ENCODE data around the gene DCHS2. TPM values are rescaled to one million over a fixed set of nuclear protein-coding genes. Genes with fewer than 3 reads are reported as not detected.

DCHS2 gene
- total RNA-seq, 1 donor from 2014 or later: 0.32 TPM

DNA sequence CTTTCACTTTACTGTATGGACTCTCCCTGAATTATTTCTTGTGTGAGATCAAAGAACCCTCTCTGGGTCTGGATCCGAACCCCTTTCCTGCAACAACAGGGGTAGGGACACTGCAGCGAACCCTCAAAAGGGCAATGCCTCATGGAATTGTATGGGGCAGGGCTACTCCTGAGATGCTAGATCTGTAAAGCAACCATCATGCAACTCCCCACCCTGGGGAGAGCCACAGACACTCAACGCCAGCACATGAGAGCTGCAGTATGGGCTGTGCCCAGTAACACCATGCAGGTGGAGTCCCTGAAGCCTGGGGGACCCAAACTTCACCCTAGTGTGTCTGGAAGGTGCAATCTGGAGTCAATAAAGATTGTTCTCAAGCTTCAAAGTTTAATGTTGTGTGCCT lies 304.7 kb downstream of the DCHS2 start:
- Histone ChIP-seq H3K9me3 (no peaks in the 10 kb centered on the region), H3K27me3 (no peaks in the 10 kb centered on the region), H3K27ac (no peak overlapping the region), H3K4me1 (no peaks in the 10 kb centered on the region), H3K4me3 (no peak overlapping the region), H3K36me3 (no peaks in the 10 kb centered on the region)
- intact Hi-C loops (cut with DNase I): no loop called here
- no peak for DNase-seq
- TF ChIP-seq, protein P1, sequence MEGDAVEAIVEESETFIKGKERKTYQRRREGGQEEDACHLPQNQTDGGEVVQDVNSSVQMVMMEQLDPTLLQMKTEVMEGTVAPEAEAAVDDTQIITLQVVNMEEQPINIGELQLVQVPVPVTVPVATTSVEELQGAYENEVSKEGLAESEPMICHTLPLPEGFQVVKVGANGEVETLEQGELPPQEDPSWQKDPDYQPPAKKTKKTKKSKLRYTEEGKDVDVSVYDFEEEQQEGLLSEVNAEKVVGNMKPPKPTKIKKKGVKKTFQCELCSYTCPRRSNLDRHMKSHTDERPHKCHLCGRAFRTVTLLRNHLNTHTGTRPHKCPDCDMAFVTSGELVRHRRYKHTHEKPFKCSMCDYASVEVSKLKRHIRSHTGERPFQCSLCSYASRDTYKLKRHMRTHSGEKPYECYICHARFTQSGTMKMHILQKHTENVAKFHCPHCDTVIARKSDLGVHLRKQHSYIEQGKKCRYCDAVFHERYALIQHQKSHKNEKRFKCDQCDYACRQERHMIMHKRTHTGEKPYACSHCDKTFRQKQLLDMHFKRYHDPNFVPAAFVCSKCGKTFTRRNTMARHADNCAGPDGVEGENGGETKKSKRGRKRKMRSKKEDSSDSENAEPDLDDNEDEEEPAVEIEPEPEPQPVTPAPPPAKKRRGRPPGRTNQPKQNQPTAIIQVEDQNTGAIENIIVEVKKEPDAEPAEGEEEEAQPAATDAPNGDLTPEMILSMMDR (IDR thresholded peaks at IDR 0.05): no peak
- no peak for ATAC-seq

DNA sequence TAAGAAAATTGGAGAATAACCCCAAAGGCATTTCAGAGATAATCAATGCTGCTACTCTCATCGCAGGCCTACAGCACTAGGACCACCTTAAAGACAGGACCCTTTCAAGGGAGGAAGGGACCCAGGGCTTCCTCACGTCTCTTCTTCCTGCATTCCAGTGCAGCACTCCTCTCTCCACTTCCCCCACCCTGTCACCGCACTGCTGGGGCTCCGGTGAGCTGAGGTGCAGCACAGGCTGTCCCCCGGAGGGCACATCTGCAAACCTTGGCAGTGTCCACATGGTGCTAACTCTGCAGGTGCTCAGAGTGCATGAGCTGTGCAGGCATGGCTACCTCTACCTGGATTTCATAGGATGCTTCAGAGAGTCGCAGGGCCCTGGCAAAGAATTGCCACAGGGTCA lies 305.6 kb downstream of the DCHS2 start:
- H3K27ac ChIP-seq: no peak overlapping the region
- no peaks in the 10 kb centered on the region for H3K27me3 ChIP-seq
- TF ChIP-seq, protein P1 (IDR thresholded peaks at IDR 0.05): no peak
- DNase-seq (no peak), ATAC-seq (no peak)
- intact Hi-C loops (cut with DNase I): no loop called here
- H3K9me3 ChIP-seq: no peaks in the 10 kb centered on the region
- H3K4me1 ChIP-seq: no peaks in the 10 kb centered on the region
- no peak overlapping the region for H3K4me3 ChIP-seq
- no peaks in the 10 kb centered on the region for H3K36me3 ChIP-seq

DNA sequence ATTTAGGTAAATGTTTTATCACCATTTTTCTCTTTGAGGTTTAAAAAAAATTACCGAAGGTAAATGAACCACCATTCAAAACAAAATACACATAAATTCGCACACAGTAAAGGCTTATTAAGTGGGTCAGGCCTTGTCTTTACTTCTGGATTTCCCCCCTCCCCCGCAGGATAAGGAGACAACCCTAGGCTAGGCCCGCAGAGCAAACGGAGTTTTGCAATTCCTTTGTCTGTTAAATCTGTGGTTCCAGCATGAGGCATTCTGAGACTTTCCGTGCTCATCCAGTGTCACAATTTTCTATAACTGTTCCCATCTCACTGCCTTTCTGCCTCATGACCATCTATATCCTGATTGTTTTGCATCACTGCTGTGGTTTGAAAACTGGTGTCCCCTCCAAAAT lies 307.4 kb downstream of the DCHS2 start:
- Histone ChIP-seq H3K9me3 (no peaks in the 10 kb centered on the region), H3K36me3 (no peaks in the 10 kb centered on the region), H3K4me1 (no peaks in the 10 kb centered on the region), H3K27me3 (no peaks in the 10 kb centered on the region), H3K4me3 (no peak overlapping the region), H3K27ac (no peak overlapping the region)
- intact Hi-C loops (cut with DNase I): no loop called here
- no peak for ATAC-seq
- TF ChIP-seq, protein P1 (IDR thresholded peaks at IDR 0.05): no peak
- DNase-seq: no peak

DNA sequence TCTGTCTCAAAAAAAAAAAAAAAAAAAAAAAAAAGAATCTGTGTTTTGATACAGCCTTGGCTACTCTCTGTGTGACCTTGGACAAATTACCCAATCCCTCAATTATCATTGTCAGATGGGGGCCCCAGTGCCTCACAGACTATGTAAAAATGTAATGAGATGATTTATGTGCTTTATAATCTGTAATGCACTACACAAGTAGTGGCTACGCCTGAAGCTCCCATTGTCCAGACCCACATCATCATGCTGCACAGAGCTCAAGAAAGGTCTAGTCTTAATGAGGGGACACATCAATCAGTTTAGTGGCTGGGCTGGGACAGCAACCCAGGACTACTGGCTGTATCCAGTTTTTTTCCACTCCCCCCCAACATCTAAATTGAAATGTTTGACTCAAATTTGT lies 308.3 kb downstream of the DCHS2 start:
- Histone ChIP-seq H3K27me3 (no peaks in the 10 kb centered on the region), H3K36me3 (no peaks in the 10 kb centered on the region), H3K4me1 (no peaks in the 10 kb centered on the region), H3K4me3 (no peak overlapping the region), H3K9me3 (no peaks in the 10 kb centered on the region), H3K27ac (no peak overlapping the region)
- TF ChIP-seq, protein P1 (IDR thresholded peaks at IDR 0.05): no peak
- intact Hi-C loops (cut with DNase I): no loop called here
- no peak for DNase-seq
- no peak for ATAC-seq

Other genes with a start within 250 kb of the DCHS2 start
- 68.8 TPM for gene PLRG1, start 58.6 kb upstream of the DCHS2 start, total RNA-seq
- 1.2 TPM for gene FGB, start 71.2 kb upstream of the DCHS2 start, total RNA-seq
- gene FGA, start 98.9 kb upstream of the DCHS2 start, total RNA-seq: 39.5 TPM
- gene FGG, start 120.9 kb upstream of the DCHS2 start, total RNA-seq: 515 TPM